Mesenteric fat pad (tissue), 1 donor: ENCODE results near the gene FRAS1. TPM values are rescaled to one million over a fixed set of nuclear protein-coding genes. Genes with fewer than 3 reads are reported as not detected.
"Not testable (repeated sequence)": the region's sequence is repeated elsewhere in the genome, so short reads cannot be mapped to it uniquely, and the experiment has no call there.

Experiments
- DNase-seq: peaks from one replicate; pipeline ENCODE4 v3.0.0-alpha.2; 2020; ENCODE audit warnings: low spot score
- total RNA-seq: library from RNA; stranded (reverse); fragmentation: NEBNext Ultra II Directional; extraction: Animal tissue kit (Norgen Biotek cat#: 25700); gene quantifications from one replicate; pipeline ENCODE4 v1.2.1, GENCODE V29; 2021
- donor health status: DM: yes; HTN: yes; CAD: no.

Gene FRAS1
- total RNA-seq, 1 donor from 2014 or later, result 4.3 TPM

DNA sequence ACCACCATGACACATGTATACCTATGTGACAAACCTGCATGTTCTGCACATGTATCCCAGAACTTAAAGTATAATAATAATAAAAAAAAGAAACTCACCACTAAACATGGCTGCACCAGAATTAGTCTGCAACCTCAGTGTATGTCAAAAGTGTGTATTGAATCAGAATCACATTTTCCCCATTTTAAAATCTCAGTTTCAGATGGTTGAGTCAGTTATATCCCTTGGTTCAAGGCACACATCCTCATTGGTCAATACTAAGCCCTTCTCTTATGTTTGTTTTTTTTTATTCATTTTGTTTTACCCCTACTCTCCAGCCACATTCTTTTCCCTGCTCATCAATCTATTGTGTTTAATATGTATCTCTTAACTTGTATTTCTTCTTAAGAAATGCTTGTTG lies 436.6 kb downstream of the FRAS1 start:
- no peak for DNase-seq

DNA sequence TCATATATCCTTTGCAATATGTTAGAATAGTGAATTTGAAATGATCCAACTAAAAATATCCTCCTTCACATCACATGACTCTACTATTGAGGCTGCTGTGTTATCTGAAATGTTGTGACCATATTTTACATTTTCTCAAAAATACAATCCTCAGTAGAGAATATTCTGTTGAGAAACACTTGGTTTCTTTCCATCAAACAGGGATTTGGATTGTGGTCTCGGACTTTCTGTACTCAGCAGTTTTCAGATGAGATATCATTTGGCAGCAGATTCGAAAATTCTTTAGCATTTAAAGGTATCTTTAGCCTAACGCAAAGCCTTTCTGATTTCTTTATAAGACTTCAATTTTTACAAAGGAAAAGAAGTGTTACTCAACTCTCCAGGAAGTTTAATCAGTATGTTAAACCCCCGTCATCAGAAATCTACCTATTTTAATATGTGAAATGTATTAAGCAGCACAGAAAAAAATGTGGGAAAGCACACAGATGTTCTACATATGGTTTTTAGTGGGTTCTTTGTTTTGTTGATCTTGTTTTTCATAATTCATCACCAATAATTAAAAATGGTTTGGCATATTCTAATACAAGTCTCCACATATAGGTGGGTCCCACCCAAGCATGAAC lies 439.0 kb downstream of the FRAS1 start:
- DNase-seq, result no peak

DNA sequence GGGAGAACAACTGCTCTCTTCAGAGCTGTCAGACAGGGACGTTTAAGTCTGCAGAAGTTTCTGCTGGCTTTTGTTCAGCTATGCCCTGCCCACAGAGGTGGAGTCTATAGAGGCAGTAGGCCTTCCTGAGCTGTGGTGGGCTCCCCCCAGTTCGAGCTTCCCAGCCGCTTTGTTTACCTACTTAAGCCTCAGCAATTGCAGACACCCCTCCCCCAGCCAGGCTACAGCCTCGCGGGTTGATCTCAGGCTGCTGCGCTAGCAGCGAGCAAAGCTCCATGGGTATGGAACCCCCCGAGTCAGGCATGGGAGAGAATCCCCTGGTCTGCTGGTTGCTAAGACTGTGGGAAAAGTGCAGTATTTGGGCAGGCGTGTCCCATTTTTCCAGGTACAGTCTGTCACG lies 449.1 kb downstream of the FRAS1 start:
- DNase-seq, result not testable (repeated sequence)

DNA sequence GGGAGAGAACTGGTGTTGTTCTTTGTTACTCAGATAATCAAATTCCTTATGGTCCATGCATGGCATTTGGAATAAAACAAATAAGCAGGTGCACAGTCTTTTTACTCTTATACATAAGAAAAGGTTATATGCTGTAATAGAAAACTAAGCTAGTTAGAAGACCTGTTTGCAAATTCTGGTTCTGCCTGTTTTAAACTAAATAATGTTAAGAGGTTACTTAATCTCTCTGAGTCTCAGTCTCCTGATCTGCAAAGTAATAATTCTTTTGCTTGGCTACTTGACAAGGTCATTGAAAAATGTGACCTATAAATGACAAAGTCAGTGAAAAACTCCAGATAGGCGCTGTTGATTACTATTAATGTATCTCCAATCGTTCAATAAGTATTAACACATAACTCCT lies 451.9 kb downstream of the FRAS1 start:
- DNase-seq, result no peak

DNA sequence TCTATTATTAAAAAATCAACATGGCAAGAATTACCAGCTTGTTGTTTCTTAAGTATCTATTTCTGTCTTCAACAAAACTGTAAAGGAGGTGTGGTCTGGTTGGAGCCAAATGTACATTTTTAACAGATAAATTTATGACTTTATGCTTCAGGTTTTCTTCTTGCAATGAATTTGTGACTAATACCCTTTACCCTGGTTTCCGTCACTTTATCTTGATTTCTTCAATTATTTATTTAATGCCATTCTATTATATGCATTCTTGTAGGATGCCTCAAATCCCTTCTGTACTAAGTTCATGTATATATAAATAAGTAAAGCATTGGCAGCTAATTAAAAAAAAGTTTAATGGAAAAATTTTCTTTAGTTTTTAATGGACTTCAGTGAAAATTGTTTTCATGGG lies 453.0 kb downstream of the FRAS1 start:
- no peak for DNase-seq

DNA sequence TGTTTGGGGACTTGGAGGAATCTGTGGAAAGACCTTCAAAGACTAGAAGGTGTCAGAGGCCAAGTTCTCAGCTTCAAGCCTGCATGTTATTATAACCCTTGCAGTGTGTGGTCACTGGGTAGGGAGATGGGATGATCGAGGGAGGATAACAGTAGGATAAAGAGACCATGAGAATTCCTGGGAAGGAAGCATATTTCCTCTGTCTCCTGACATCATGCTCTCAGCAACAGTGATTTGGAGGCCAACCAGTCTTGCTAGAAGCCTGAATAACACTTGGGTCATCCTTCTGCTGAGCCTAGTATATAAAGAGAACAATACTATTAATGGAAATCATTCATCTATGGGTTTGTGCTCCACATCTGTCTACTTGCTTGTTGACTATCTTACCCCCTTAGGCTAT lies 453.6 kb downstream of the FRAS1 start:
- DNase-seq, result no peak

DNA sequence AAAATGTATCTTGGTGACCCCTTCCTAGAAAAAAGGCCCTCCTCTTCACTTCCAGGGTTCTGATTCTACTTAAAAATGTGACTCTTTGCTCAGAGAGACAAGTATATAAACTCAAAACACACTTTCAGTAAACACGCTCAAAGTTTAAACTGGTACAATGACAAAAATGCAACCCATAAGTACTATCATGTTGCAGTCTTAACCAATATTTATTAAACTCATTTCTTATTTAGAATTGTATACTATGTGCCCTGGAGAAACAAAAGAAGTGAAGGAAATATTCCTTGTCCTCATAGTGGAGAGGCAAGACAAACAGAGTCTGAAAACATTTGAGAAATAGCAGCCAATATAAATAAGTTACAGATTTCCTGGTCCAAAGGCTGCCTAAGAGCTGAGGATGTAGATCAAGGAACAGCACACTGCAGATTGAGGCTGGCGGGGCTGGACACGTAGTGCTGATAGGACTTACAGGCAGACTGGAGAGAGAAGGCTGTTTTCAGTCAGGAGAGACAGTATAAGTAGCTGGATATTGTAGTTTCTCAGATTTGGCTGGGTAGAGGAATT lies 455.3 kb downstream of the FRAS1 start:
- DNase-seq, result no peak

DNA sequence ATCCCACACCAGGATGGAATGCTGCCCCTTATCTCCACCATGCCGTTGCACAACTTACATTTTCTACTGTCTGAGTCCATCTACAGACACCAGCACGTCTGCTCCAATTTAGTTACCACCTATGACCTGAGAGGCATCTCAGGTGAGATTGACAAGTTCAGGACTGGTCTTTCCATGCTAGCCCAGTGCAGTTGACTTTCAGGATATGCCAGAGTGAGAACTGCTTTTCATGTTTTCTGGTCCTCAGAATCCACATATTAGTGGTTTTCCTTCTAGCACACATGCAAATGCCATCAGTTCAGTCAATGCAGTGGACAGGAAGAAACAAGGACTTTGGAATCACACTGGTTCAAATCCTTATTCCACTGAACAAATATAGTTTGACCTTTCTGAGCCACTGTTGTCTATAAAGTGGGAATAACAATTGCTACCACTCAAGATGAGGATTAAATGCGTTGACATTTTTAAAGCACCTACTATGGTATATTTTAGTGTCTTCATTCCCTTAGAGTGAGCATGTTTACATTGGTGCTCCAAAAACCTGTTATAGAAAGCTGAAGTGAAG lies 456.4 kb downstream of the FRAS1 start:
- no peak for DNase-seq

DNA sequence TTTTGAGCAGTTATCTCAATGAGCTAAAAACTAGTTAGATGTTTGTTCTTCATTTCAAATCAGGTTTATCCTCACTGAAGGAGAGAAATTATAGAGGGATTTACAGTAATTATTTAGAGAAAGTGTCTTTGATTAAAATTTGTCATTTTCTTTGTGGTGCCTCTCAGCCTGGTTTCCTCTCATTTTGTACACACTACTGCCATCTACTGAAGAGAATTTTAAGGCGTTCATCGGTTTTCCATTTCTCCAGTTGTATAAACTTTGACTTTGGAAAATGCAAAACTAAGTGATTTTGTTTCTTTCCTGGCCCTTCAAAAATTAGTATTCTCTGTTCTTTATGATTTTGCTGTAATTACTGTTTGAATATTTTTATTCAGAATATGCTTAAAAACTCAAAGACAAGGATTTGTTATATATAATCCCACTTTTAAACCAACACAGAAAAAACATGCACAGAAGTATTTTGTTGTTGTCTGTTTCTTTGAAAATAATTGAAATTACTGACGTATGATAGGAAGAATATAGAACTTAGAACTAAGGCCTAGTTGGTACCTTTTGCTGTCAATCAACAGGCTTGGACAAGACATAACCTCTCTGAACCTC lies 460.0 kb downstream of the FRAS1 start:
- DNase-seq, result no peak

DNA sequence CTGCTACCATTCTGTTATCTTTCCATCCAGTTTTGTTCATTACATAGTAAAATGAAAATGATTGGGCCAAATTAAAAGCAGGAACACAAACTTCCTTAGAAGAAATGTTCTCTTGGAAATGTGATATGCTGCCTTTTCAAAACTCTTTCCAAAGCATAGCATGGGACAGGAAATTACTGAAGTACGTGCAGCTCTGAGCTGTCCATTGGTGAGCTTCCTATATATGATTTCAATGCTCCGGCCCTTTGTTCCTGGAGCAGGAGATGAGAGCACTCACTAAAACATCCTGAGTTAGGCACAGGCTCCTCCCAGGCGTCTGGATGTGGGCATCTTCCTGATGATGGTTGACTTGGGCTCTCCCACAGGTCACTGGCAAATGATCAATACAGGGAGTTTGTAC lies 461.4 kb downstream of the FRAS1 start:
- no peak for DNase-seq

DNA sequence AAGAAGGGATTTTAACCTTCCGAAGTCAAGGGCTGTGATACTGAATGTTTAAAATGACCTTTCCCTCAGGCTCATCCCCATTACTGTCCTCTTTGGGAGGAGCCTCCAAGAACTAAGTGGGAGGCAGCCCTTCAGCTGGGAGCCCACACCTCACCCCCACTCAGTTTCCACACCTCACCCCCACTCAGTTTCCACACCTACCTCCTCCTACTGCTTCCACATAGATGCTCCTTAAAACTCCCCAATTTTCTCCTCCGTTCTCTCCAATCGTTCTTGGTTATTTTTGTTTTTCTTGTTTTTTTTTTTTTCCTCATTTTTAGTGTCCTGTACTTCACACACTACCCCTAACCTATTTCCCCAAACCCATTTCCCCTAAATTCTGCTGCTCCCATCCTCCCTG lies 462.8 kb downstream of the FRAS1 start:
- no peak for DNase-seq

DNA sequence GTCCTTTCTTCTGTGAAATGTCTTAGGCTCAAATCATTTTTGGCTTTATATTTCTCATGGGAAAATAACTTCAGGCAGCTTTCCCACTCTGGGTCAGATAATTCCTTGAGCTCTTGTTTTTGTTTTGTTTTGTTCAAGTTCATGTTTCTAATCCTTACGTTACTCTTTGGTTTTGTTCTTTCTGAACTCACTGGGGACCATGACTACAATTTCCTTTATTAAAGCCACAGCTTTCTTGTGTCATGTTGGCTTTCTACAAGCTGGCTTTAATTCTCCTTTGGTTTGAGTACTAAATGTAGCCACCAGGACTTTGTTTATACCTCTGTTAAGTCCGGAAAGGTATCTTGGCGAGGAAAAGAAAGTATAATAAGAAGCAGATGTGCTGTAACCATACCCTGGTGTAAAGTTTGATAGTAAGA lies 463.7 kb downstream of the FRAS1 start:
- DNase-seq, result no peak

DNA sequence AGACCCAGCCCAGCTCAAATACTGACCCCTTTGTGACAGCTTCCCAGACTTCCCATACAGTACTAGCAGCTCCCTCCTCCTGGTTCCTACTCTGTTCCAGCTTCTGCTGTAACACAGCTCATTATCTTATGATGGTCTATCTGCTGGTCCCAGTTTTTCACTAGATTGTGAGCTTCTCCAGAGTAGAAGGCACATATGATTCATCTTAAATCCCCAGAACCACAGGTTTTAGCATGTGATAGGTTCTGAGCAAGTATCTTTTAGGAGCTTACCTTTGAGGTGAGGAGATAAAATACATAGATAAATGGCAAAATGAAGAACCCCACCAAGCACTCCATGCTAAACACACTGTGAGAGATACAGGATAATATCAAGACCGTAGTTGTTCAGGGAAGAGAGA lies 466.9 kb downstream of the FRAS1 start:
- no peak for DNase-seq

DNA sequence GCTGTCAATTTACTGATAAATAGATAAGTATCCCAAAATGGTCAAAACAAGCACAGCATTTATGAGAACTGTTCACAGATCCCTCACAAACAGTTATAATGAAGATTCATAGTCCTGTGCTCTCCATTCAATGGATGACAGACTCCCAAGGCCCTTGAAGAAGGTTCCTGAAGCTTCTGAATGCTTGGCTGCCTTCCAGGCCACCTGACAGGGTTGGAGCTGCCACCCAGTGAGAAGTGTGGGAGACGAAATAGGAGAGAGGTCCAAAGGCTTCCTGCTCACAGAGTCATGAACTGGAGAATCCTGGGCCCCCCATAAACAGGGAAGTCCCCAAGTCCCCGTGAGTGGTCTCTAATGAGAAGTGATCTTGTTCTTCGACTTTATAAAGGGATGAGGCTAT lies 468.4 kb downstream of the FRAS1 start:
- no peak for DNase-seq

DNA sequence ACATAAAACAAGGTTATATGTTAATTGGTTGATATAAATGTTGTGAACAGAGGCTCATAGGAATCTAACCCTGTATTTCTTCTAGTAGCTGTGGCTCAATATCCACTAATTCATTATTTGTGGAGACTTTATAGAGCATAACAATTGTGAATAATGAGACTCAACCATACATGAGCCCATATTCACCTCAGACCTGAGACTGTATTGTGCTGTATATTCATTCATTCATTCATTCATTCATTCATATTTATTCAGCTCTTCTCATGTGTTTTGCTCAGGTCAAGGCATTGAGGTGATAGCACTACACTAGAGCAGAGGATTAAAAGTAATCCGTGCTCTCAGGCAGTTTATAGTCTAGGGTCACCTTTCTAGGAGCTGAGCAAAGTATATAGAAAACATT lies 470.0 kb downstream of the FRAS1 start:
- no peak for DNase-seq

DNA sequence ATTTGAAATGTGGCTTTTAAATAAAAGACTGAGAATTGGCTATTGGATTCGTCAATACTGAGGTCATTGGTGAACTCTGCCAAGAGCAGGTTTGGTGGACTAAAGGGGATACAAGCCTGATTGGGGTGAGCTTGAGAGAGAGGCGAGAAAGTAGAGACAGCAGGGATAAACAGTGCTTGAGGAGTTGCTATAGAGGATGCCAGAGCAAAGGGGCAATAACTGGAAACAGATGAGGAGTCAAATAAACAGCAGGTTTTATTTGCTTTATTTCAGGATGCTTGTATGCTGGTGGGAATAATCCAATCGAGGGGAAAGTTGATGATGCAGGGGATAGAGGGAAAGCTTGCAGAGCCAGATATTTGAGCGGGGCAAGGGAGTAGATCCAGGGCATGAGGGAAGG lies 470.4 kb downstream of the FRAS1 start:
- no peak for DNase-seq

DNA sequence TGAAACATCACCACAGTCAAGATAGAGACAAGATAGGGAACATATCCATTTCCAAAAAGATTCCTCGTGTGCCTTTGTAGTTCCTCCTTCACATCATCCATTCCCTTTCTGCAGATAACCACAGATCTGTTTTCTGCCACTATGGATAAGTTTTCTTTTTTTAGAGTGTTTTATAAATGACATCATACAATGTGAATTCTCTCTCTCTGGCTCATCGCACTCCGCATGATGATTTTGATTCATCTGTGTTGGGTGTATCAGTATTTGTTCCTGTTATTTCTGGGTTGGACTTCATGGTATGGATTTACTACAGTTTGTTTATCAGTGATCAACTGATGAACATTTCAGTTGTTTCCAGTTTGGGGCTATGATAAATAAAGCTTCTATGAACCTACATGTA lies 471.2 kb downstream of the FRAS1 start:
- DNase-seq, result no peak

DNA sequence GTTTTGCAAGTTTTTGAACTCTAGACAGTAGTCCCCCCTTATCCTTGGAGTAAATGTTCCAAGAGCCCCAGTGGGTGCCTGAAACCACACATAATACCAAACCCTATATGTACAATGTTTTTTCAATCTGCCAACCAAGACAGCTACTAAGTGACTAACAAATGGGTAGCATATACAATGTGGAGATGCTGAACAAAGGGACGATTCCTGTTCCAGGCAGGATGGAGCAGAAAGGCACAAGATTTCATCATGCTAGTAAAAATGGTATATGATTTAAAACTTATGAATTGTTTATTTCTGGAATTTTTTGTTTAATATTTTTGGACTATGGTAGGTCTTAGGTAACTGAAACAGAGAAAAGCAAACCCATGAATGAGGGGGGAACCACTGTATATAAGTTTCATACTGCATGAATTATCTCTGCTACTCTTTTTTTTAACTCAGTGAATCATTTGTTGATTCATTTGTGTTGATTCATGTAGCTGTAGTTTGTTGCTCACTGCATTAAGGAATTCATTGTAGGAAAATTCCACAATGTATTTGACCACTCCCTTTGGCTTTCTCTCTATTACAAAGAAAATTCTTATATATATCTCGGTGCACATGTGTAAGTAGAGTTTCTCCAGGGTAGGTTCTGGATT lies 472.6 kb downstream of the FRAS1 start:
- DNase-seq, result no peak

DNA sequence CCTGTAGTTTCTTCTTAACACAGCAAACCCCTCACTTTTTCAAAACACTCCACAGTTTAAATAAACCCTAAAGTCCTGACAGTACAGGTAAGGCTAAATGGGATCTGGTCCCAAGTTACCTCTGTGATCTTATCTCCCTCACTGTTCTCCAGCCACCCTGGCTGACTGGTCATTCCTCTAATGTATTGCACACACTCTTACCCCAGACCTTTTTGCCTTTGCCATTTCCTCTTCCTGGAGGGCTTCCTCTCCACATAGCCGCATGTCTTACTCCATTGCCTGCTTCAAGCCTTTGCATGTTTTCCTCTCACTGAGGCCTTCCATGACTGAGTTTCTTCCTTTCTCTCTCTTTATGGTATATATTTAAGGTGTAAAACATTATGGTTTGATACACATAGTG lies 474.9 kb downstream of the FRAS1 start:
- no peak for DNase-seq

DNA sequence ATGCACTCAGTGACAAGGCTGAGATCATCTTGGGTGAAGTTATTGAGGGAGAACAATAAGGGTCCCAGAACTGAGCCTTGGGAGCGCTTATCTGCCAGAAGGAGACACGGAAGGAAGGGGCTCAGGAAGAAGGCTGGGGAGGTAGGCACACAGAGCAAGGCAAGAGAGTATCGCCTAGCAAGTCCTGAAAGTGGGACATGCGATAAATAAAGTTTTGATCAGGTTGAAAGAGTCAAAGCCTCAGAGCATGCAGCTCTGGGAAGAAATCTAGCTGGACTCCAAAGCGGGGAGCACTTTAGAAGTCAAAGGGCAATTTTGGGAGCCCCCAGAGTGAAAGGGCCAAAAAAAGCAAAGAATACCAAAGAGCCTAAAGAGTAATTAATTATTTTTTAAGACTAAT lies 476.7 kb downstream of the FRAS1 start:
- DNase-seq, result no peak

DNA sequence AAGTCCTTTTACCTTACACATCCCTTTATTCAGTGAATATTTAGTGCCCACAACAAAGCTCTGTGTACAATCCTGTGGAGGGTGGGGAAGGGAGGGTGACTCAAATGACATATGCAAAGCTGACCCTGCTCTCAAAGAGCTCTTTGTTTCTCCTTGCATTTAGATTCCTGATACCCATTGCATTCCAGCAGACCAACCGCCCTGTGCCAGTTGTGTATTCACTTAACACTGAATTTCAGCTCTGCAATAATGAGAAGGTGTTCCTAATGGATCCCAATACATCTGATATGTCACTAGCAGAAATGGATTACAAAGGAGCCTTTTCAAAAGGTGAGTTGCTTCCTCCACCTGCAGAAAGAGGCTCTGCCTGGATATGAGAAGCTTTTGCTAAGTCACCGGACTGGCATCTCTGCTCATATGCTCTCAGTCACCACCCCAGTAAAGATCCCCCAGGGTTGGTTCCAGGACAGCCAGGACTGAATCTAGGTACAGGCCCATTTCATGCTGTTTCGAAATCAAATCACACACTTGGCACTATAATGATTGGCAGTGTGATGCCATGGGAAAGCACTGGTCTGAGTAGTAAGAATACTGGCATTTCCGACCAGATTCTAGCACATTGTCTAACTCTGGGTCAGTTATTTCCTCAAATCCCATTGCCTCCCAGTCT lies 477.3 kb downstream of the FRAS1 start:
- no peak for DNase-seq

DNA sequence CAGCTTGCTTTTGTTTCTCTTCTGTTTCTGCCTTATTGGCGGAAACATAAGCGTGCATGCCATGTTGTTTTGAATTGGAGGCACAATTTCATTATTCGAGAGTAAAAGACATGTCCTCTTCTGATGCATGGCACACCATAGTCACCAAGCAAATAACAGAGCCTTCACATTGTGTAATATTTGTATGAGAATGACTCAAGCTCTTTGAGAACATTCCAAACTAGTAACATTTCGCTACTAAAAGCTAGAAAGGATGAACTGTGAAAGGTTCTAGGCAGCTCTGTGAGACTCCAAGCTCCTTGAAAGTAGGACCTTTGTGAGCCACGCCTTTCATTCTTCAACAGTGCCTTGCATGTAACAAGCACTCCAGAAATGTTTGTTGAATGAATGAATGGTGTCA lies 485.2 kb downstream of the FRAS1 start:
- DNase-seq, result no peak
